ENCODE results near the gene ZNF662.

ZNF662 gene

DNA sequence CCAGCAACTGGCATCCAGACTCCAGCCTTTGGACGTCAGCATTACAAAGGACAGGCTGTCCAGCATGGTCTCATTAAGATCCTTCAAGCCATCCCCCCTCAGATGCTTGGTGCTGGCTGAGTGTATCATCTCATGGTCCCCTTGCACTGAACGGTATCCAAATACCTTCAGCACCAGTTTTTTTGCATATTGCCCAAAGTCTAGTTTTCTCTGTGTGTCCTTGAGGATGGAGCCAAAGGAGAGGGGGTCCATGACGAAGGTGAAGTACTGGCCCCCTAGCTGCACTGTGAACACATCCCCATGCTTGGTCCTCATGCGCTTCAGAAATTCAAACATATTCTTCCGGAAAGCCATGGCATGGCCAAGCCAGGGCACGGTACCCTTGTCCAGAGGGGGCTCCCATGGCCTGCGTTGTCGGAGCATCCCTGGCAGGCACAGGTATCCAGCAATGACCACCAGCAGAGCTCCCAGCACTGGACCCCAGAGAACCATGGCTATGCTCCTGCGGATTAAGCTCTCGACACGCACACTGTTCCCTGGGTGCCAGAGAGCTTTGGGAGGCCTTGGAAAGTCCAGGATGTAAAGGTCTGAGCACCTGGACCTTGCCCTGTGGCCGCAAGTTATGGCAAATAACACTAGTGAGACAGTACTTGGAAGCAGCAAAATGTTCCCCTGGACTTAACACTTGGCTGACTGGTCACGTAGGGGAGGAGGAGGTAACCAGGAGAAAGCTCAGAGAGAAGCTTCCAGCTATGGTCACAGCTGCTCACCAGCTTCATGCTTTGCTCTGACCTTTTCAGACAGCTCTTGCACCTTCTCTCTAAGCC is 30.4 kb upstream of the ZNF662 start, which contains the start of gene CYP8B1:
Gene CYP8B1 (minus strand): TSS at position 555 of the 827 bp plus-strand sequence. CDS start 63 bp downstream, at position 492.
- Histone ChIP-seq H3K27me3 (peaks cover 18% of the 10 kb centered on the region), H3K4me3 (ENCODE audit: low read depth in 1 of 2, low read length in 1 of 2) (no peak within 1 kb of the TSS), H3K36me3 (no peaks in the 10 kb centered on the region), H3K9me3 (no peaks in the 10 kb centered on the region), H3K4me1 (ENCODE audit: control insufficient read depth in 1 of 2, insufficient read depth in 1 of 2, low read depth in 1 of 2, low read length in 1 of 2) (peaks cover under 1% of the 10 kb centered on the region in 2 experiments), H3K27ac (no peak within 1 kb of the TSS)
- TF ChIP-seq, protein P1, sequence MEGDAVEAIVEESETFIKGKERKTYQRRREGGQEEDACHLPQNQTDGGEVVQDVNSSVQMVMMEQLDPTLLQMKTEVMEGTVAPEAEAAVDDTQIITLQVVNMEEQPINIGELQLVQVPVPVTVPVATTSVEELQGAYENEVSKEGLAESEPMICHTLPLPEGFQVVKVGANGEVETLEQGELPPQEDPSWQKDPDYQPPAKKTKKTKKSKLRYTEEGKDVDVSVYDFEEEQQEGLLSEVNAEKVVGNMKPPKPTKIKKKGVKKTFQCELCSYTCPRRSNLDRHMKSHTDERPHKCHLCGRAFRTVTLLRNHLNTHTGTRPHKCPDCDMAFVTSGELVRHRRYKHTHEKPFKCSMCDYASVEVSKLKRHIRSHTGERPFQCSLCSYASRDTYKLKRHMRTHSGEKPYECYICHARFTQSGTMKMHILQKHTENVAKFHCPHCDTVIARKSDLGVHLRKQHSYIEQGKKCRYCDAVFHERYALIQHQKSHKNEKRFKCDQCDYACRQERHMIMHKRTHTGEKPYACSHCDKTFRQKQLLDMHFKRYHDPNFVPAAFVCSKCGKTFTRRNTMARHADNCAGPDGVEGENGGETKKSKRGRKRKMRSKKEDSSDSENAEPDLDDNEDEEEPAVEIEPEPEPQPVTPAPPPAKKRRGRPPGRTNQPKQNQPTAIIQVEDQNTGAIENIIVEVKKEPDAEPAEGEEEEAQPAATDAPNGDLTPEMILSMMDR (IDR thresholded peaks at IDR 0.05): no peak

DNA sequence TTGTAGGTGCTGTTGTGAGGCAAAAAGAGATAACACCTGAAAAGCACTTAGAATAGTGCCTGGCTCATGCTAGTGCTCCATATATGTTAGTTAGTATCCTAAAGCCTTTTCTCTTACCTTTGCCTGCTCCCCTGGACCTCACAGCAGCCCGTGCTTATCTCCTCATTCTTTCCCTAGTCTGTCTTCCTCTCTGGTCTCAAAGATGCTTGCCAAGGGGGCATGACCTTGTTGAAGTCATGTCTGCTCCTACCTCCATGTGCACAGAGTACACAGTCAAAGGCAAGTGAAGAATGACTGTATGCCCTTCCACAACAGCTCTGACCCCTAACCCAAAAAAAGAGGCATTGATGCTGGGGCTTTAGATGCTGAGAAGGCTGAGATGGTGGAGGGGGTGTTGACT is 29.5 kb upstream of the ZNF662 start:
- Histone ChIP-seq H3K27me3 (peaks cover 26% of the 10 kb centered on the region), H3K36me3 (no peaks in the 10 kb centered on the region), H3K4me3 (ENCODE audit: low read depth in 1 of 2, low read length in 1 of 2) (no peak overlapping the region), H3K4me1 (ENCODE audit: control insufficient read depth in 1 of 2, insufficient read depth in 1 of 2, low read depth in 1 of 2, low read length in 1 of 2) (peaks cover 7 to 9% of the 10 kb centered on the region in 2 experiments), H3K27ac (no peak overlapping the region), H3K9me3 (no peaks in the 10 kb centered on the region)
- TF ChIP-seq, protein P1 (IDR thresholded peaks at IDR 0.05): no peak

DNA sequence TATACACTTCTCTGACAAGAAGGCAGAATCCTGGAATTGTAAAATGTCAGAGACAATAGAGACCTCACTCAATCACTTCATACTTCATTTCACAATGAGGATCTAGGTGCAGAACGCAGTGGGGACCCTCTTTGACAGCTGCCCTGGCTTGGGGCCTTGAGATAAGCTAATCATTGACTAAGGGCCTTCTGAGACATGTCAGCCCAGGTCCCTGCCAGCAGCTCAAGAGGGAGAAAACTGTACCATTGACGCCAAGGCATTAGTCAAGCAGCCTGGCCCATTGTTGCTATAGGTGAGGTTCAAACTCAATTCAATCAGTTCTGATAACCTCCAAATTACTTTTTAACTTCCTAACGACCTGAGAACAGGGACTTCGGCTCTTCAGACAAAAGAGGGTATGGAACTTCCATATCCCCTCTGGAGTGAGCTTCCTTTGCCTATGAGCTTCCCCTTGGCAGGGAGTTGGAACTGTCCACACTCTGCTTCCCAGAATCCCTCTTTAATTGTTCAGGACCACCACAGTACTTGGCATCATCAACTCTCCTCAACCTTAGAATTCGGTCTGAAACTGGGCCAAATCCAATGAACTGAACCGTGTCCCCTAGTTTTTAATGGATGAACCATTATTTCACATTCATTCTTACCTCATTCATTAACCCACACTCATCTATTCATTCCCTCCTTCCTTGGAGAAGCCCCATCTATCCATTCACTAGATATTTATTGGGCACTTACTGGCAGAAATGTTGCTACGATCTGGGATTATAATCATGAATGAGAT is 28.8 kb upstream of the ZNF662 start:
- Histone ChIP-seq H3K4me1 (ENCODE audit: control insufficient read depth in 1 of 2, insufficient read depth in 1 of 2, low read depth in 1 of 2, low read length in 1 of 2) (peaks cover 7 to 9% of the 10 kb centered on the region in 2 experiments), H3K36me3 (no peaks in the 10 kb centered on the region), H3K9me3 (no peaks in the 10 kb centered on the region), H3K4me3 (ENCODE audit: low read depth in 1 of 2, low read length in 1 of 2) (no peak overlapping the region), H3K27me3 (peaks cover 34% of the 10 kb centered on the region), H3K27ac (no peak overlapping the region)
- TF ChIP-seq, protein P1 (IDR thresholded peaks at IDR 0.05): no peak

DNA sequence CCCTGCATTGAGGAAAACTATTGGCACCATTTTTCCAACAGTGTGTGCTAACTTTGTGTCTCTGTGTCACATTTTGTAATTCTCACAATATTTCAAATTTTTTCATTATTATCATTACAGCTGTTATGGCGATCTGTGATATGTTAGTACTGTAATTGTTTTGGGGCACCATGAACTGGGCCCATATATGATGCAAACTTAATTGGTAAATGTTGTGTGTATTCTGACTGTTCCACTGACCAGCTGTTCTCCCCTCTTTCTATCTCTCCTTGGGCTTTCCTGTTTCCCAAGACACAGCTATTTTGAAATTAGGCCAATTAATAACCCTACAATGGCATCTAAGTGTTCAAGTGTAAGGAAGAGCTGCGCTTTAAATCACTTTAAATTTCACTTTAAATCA is 28.1 kb upstream of the ZNF662 start:
- Histone ChIP-seq H3K9me3 (no peaks in the 10 kb centered on the region), H3K27me3 (peaks cover 38% of the 10 kb centered on the region), H3K36me3 (no peaks in the 10 kb centered on the region), H3K4me1 (ENCODE audit: control insufficient read depth in 1 of 2, insufficient read depth in 1 of 2, low read depth in 1 of 2, low read length in 1 of 2) (peaks cover 7 to 9% of the 10 kb centered on the region in 2 experiments), H3K4me3 (ENCODE audit: low read depth in 1 of 2, low read length in 1 of 2) (no peak overlapping the region), H3K27ac (no peak overlapping the region)
- TF ChIP-seq, protein P1 (IDR thresholded peaks at IDR 0.05): no peak

DNA sequence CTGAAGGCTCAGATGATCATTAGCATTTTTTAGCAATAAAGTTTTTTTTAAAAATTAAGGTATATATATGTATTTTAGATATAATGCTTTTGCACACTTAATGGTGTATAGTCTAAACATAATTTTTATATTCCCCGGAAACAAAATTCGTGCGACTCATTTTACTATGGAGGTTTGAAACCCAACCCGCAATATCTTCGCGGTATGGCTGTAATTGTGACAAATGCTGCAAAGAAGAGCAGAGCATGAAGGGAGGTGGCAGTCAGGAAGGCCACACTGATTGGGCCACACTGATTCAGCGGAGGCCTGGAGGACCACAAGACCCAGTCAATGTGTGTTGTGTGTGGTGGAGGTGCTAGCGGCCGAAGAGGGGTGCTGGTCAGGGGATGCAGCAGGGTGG is 25.8 kb upstream of the ZNF662 start:
- no peak overlapping the region for H3K4me3 ChIP-seq (ENCODE audit: low read depth in 1 of 2, low read length in 1 of 2)
- no peak overlapping the region for H3K27ac ChIP-seq
- no peaks in the 10 kb centered on the region for H3K36me3 ChIP-seq
- TF ChIP-seq, protein P1 (IDR thresholded peaks at IDR 0.05): no peak
- no peaks in the 10 kb centered on the region for H3K9me3 ChIP-seq
- H3K4me1 ChIP-seq (ENCODE audit: control insufficient read depth in 1 of 2, insufficient read depth in 1 of 2, low read depth in 1 of 2, low read length in 1 of 2): peaks cover 7 to 9% of the 10 kb centered on the region in 2 experiments
- H3K27me3 ChIP-seq: peaks cover 38% of the 10 kb centered on the region
